Testis (tissue), 3 donors: ENCODE measurements around the gene SIRT5. TPM values are rescaled to one million over a fixed set of nuclear protein-coding genes. Genes with fewer than 3 reads are reported as not detected.

ENCODE experiments used
- DNase-seq: peaks from one replicate; pipeline ENCODE4 v3.0.0-alpha.2; 2019
- H3K27ac ChIP-seq, 2 donors: fragments of 200-600 bp; sonication (generic); one replicate each; pipeline ENCODE4 v1.5.1; 2019
- H3K27me3 ChIP-seq: fragments of 200-600 bp; sonication (generic); one replicate; pipeline ENCODE4 v1.5.1; 2019
- H3K36me3 ChIP-seq: fragments of 200-600 bp; sonication (generic); one replicate; pipeline ENCODE4 v1.5.1; 2017; ENCODE audit warnings: low read depth; ENCODE audit errors: missing control alignments
- H3K4me1 ChIP-seq: fragments of 200-600 bp; sonication (generic); one replicate; pipeline ENCODE4 v1.5.1; 2019
- H3K4me3 ChIP-seq, 2 donors: fragments of 200-600 bp; sonication (generic); one replicate each; pipeline ENCODE4 v1.5.1; 2017 to 2019
- H3K9me3 ChIP-seq: fragments of 200-600 bp; sonication (generic); one replicate; pipeline ENCODE4 v1.5.1; 2017
- POLR2A ChIP-seq: fragments of 450-650 bp; IDR thresholded peaks from one replicate; pipeline ENCODE4 v1.6.1; 2017; ENCODE audit warnings: antibody characterized with exemption, mild to moderate bottlenecking, moderate library complexity
- WGBS, 2 donors: methylation state at CpG; one replicate each; pipeline ENCODE4 v1.1.5; 2018; 5-methylcytosine and 5-hydroxymethylcytosine counted together
- intact Hi-C: fragments of 100-400 bp; cut with DNase I; formaldehyde crosslinking; loops from one replicate; pipeline ENCODE4 v1.15.1; 2023; ENCODE audit warnings: low total_unique reads
- polyA plus RNA-seq: library from polyadenylated mRNA; stranded (reverse); fragments of 350-450 nt; fragmentation: Illumina TruSeq; extraction: RNeasy Lipid Tissue Mini Kit (QIAGEN cat#74804); gene quantifications from one replicate; pipeline ENCODE4 v1.2.3, GENCODE V29; 2014; ENCODE audit warnings: low read depth, low replicate concordance; ENCODE audit not compliant: insufficient read depth
- total RNA-seq, 2 donors: library from RNA; depleted of rRNA; stranded (reverse); fragments of >200 nt; gene quantifications; one replicate each; pipeline ENCODE4 v1.2.3, GENCODE V29; 2016
- TF ChIP-seq, protein P1 (sequence below), 3 experiments: fragments of 450-650 bp in 2 of 3; fragments of 200-600 bp in 1 of 3; sonication (generic) in 1 of 3; IDR thresholded peaks; one replicate each; pipeline ENCODE4 v1.5.1; 2016 to 2019; ENCODE audit warnings: antibody characterized with exemption in 3 of 3, mild to moderate bottlenecking in 2 of 3, moderate library complexity in 1 of 3

The SIRT5 gene
- total and polyA plus RNA-seq, 3 donors from 2014 or later: 11.2 to 22.1 (median 15.7) TPM

DNA sequence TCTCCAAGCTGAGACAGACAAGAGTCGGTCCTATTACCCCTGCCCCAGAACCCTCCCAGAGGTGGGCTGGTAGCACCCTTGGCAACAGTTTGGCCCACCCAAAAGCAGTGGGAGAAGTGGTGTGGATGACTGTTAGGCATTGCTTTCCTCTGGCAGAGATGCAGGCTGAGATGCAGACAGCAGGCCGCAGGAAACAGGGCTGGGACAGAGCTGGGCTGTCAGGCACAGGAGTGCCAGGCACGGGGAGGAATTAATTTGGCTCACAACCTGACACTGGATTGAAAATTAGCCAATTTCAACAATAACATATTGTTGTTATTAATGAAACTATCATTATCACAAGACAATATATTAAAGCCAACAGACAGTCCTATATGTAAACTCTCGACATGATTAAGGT, 15.7 kb upstream of the SIRT5 start:
- no peak overlapping the region for H3K27ac ChIP-seq
- 59 to 69% methylated on average over 3 to 4 of the region's 4 CpGs for WGBS, 2 donors

DNA sequence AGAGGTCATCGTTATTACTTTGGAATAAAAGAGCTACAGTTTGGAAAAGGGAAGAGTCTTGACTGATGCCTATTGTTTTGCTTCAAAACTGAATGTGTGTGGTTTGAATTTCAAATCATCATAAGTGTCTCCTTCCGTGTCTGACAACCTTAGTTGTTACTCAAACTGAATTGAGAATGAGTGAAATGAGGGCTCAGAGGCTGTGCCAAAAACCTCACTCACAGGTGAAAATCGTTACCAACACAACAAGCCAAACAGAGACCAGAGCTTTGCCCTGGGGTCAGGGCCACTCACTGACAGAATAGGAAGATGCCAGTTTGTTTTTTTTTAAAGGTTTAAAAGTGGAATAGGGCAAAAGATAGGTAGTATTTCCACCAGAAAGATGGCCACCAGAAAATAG, 15.2 kb upstream of the SIRT5 start:
- Histone ChIP-seq H3K4me1 (peaks cover 8% of the 10 kb centered on the region), H3K27me3 (no peaks in the 10 kb centered on the region), H3K9me3 (no peaks in the 10 kb centered on the region), H3K27ac (no peak overlapping the region), H3K4me3 (no peak overlapping the region), H3K36me3 (no peaks in the 10 kb centered on the region)
- DNase-seq: no peak
- WGBS, 2 donors: 42 to 44% methylated on average over 3 of the region's 3 CpGs
- TF ChIP-seq, protein P1, sequence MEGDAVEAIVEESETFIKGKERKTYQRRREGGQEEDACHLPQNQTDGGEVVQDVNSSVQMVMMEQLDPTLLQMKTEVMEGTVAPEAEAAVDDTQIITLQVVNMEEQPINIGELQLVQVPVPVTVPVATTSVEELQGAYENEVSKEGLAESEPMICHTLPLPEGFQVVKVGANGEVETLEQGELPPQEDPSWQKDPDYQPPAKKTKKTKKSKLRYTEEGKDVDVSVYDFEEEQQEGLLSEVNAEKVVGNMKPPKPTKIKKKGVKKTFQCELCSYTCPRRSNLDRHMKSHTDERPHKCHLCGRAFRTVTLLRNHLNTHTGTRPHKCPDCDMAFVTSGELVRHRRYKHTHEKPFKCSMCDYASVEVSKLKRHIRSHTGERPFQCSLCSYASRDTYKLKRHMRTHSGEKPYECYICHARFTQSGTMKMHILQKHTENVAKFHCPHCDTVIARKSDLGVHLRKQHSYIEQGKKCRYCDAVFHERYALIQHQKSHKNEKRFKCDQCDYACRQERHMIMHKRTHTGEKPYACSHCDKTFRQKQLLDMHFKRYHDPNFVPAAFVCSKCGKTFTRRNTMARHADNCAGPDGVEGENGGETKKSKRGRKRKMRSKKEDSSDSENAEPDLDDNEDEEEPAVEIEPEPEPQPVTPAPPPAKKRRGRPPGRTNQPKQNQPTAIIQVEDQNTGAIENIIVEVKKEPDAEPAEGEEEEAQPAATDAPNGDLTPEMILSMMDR (IDR thresholded peaks at IDR 0.05): no peak
- TF ChIP-seq POLR2A: no peak
- intact Hi-C loops: no loop called here

More for the DNA sequence above, 15.7 kb upstream of the SIRT5 start:
- Histone ChIP-seq H3K4me1 (peaks cover 8% of the 10 kb centered on the region), H3K9me3 (no peaks in the 10 kb centered on the region), H3K36me3 (no peaks in the 10 kb centered on the region), H3K4me3 (no peak overlapping the region), H3K27me3 (no peaks in the 10 kb centered on the region)
- TF ChIP-seq, protein P1 (IDR thresholded peaks at IDR 0.05): no peak
- no peak for TF ChIP-seq POLR2A
- intact Hi-C loops: no loop called here
- DNase-seq: no peak

DNA sequence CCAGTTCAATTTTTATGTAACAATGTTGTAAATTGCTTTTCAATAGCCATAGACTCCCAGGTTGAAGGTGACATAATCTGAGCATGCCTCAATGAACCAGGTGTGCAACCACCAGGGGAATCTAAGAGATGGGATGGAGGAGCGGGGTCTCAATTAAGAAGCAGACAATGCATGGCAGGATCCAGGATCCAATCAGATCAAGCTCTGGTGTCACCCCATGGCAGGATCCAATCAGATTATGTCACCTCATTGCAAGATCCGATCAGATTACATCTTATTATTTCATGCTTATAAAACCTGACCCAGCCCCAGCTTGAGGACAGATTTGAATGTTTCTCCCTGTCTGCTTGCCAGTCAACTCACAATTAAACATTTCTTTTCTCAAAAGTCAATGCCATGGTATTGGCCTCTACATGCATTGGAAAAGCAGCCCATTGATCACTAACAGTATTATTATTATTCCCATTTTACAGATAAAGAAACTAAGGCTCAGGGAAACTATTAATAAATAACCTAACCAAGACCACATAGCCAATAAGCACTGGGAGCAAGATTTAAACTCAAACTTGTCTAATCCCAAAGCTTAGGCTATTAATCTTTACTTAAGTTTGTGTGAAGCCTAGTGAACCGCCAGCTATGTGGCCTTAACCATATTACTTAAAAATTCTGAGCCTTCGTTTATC, 14.3 kb upstream of the SIRT5 start:
- Histone ChIP-seq H3K27me3 (no peaks in the 10 kb centered on the region), H3K4me3 (no peak overlapping the region), H3K9me3 (no peaks in the 10 kb centered on the region), H3K4me1 (peaks cover 2% of the 10 kb centered on the region), H3K36me3 (no peaks in the 10 kb centered on the region), H3K27ac (no peak overlapping the region)
- 63 to 87% methylated on average over 4 of the region's 4 CpGs for WGBS, 2 donors
- TF ChIP-seq POLR2A: no peak
- TF ChIP-seq, protein P1 (IDR thresholded peaks at IDR 0.05): no peak
- intact Hi-C loops: no loop called here
- no peak for DNase-seq

DNA sequence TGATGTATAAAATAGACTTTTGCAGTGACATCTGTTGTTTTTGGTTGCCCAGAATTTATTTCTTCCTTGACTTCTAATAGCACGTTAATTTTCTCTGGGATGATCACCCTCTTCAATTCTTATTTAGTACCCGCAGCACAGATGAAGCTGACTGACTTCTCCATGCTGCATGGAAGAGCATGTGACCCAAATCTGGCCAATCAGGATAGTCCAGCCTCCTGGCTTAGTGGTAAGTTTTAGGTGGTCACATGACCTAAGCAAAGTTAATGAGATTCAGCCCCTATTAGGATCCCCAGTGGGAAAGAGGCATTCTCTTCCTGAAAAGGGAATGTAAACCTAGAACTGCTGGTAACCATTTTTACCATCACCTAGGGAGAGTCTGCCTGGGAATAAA, 13.8 kb upstream of the SIRT5 start:
- H3K4me3 ChIP-seq: no peak overlapping the region
- TF ChIP-seq, protein P1 (IDR thresholded peaks at IDR 0.05): no peak
- no peak for TF ChIP-seq POLR2A
- DNase-seq: peak; percentile 49
- H3K4me1 ChIP-seq: no peaks in the 10 kb centered on the region
- H3K36me3 ChIP-seq: no peaks in the 10 kb centered on the region
- H3K9me3 ChIP-seq: no peaks in the 10 kb centered on the region
- intact Hi-C loops: no loop called here
- no peaks in the 10 kb centered on the region for H3K27me3 ChIP-seq
- 69 to 74% methylated on average over 2 of the region's 2 CpGs for WGBS, 2 donors
- no peak overlapping the region for H3K27ac ChIP-seq
